Duodenal mucosa (tissue), 2 donors: ENCODE data around the gene FANCB.

ENCODE experiments used
- H3K27ac ChIP-seq: one replicate; pipeline ENCODE4 v1.7.0; 2013; ENCODE audit warnings: low read depth, low read length
- H3K27me3 ChIP-seq, 2 donors: one replicate each; pipeline ENCODE4 v1.7.0; 2013; ENCODE audit warnings: low read length in 2 of 2, control low read depth in 1 of 2; ENCODE audit not compliant: insufficient read depth in 2 of 2, control insufficient read depth in 1 of 2
- H3K36me3 ChIP-seq, 2 donors: one replicate each; pipeline ENCODE4 v1.7.0; 2013; ENCODE audit warnings: low read length in 2 of 2, control low read depth in 1 of 2; ENCODE audit not compliant: insufficient read depth in 2 of 2, control insufficient read depth in 1 of 2
- H3K4me1 ChIP-seq, 2 donors: one replicate each; pipeline ENCODE4 v1.7.0; 2013; ENCODE audit warnings: low read length in 2 of 2, control low read depth in 1 of 2; ENCODE audit not compliant: insufficient read depth in 2 of 2, control insufficient read depth in 1 of 2
- H3K4me3 ChIP-seq, 2 donors: one replicate each; pipeline ENCODE4 v1.7.0; 2013; ENCODE audit warnings: low read length in 2 of 2, low read depth in 1 of 2
- H3K9ac ChIP-seq, 2 donors: one replicate each; pipeline ENCODE4 v1.7.0; 2013; ENCODE audit warnings: low read length in 2 of 2, low read depth in 1 of 2
- H3K9me3 ChIP-seq, 2 donors: one replicate each; pipeline ENCODE4 v1.7.0; 2013; ENCODE audit warnings: low read length in 2 of 2, control low read depth in 1 of 2; ENCODE audit not compliant: control insufficient read depth in 1 of 2

Gene FANCB

DNA sequence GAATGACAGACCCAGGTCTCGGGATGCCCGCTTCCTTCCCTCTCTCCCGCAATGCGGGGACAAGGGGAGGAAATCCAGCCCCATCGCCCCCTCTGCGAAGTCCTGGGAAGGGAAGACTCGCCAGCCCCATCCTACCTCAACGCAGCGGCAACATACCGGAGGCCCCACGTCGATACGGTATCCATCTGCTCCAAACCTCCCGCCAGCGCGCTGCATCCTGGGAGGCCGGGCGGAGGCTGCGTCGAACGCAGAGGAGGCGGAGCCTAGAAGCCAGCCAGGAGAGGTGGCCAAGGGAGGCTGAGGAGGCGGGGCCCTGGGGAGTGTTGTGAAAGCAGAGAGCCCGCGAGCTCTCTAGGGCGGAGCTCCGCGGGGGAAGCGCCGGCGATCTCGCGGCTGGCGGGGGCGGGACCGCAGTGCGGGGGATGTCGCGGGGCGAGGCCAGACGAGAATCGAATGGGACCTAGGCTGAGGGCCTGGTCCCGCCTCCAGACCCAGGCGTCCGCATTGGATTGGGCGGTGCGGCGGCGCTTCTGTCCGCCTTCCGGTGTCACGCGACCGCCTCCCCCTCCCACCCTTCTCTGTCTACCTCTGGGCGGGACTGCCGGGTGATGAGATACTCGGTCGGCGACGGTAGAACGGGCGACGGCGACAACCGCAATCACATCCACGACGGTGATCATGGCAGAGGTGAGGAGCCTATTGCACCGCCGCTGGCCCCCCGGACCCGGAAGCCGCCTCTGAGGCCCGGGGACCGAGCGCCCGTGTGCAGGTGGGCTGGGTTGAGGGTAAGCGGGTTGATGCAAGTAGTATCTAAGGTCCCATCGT, at the start of gene FANCB, which contains the start of gene MOSPD2:
Gene FANCB, minus strand, starts transcription at position 219 of the 825 bp plus-strand sequence. CDS start 7,559 bp downstream, outside the sequence.
Gene MOSPD2, plus strand, starts transcription at position 571 of the 825 bp plus-strand sequence. Its CDS starts 108 bp downstream, at position 679.
- peak within 1 kb of the TSS; percentile 32 for H3K27ac ChIP-seq
- no peaks in the 10 kb centered on the region for H3K27me3 ChIP-seq
- H3K4me3 ChIP-seq, result peak within 1 kb of the TSS; percentile 87 to 89
- H3K9me3 ChIP-seq, result no peaks in the 10 kb centered on the region
- H3K4me1 ChIP-seq, result peaks cover 0 to 7% of the 10 kb centered on the region in 2 donors
- no peaks in the 10 kb centered on the region for H3K36me3 ChIP-seq
- H3K9ac ChIP-seq, result peak within 1 kb of the TSS; percentile 81 to 87

DNA sequence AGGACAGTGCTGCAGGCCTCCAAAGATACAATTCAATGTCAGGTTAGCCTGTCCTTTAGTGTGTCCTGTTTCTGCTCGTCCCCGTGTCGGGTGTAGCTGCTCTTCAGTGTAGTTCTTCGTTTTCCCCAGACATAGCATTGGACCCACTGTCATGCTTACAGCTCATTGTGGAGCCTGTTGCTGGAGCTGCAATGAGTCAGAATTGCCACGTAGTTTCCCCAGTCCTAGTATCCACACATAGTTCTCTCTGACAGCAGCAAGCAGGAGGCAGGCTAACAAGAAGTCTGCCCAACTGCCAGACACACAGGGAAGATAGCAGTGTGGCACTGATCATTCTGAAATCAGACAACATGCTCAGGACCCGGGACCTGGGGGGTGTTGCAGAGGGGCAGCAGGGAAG, 49.6 kb upstream of the FANCB start:
- Histone ChIP-seq H3K27ac (no peak overlapping the region), H3K36me3 (peaks cover 4 to 8% of the 10 kb centered on the region in 2 donors), H3K4me3 (no peak overlapping the region), H3K4me1 (no peaks in the 10 kb centered on the region), H3K9me3 (no peaks in the 10 kb centered on the region), H3K9ac (no peak overlapping the region), H3K27me3 (no peaks in the 10 kb centered on the region)

DNA sequence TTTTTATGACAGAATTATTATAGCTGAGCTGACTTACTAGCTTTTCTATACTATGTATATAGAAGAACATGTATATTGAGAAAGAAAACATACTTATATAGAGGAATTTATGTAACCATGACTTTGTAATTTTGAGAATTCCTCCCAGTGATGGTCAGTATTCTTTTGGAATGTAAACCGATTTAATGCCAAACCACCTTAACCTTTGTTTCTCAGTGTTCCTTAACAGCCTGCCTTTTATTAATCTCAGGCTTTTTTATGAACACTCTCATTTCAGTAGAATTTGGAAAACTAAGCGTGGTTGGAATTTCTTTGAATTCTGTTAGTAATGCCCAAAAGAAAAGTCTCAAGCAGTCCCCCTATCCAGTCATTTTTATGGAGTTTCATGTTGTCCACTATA, 47.3 kb upstream of the FANCB start:
- no peak overlapping the region for H3K27ac ChIP-seq
- H3K4me3 ChIP-seq, result no peak overlapping the region
- H3K36me3 ChIP-seq, result peaks cover 10 to 25% of the 10 kb centered on the region in 2 donors
- no peaks in the 10 kb centered on the region for H3K4me1 ChIP-seq
- H3K9ac ChIP-seq, result no peak overlapping the region
- H3K27me3 ChIP-seq, result no peaks in the 10 kb centered on the region
- no peaks in the 10 kb centered on the region for H3K9me3 ChIP-seq

DNA sequence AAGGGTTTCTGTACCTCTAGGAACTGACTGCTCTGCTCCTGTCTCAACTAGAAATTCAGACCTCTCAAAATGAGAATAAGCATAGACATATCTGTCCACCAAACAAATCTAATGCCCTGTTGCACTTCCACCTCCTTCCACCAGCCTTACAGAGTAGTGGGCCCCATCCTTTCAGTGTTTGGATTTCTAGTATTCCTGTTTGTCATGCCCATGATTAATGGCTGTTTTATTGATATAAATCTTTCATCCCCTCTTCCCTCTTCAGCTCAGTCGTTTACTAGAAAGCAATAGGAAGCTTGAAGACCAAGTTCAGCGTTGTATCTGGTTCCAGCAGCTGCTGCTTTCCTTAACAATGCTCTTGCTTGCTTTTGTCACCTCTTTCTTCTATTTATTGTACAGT, 46.5 kb upstream of the FANCB start:
- Histone ChIP-seq H3K9me3 (no peaks in the 10 kb centered on the region), H3K27me3 (no peaks in the 10 kb centered on the region), H3K36me3 (peaks cover 10 to 25% of the 10 kb centered on the region in 2 donors), H3K9ac (no peak overlapping the region), H3K4me1 (no peaks in the 10 kb centered on the region), H3K4me3 (no peak overlapping the region), H3K27ac (no peak overlapping the region)

DNA sequence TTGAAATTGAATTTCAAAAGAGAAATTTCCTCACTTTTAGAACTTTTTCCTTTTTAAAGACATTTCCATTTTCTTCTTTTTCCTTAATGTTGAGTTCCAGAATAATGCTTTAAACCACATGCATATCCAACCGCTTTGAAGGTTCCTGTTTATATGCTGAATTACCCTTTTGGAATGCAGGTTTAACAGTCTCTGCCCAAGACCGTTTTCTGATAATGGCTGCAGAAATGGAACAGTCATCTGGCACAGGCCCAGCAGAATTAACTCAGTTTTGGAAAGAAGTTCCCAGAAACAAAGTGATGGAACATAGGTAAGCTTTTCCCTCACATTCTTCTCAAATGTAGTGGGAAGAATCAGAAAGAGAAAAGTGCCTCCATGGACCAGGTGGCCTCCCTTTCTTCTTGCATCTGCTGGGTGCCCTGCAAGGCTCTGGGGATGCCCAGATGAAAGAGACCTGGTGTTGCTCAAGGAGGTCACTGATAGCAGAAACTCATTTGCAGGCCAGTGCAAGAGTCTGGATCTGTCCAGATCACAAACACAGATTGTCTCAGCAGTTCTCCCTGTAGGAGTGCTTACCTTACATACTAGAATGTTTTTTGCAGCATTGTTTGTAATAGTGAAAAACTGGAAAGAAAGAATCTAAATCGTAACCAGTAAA, 43.3 kb upstream of the FANCB start:
- Histone ChIP-seq H3K9me3 (no peaks in the 10 kb centered on the region), H3K4me3 (no peak overlapping the region), H3K9ac (no peak overlapping the region), H3K4me1 (no peaks in the 10 kb centered on the region), H3K27me3 (no peaks in the 10 kb centered on the region), H3K27ac (no peak overlapping the region), H3K36me3 (peaks cover 10 to 34% of the 10 kb centered on the region in 2 donors)

DNA sequence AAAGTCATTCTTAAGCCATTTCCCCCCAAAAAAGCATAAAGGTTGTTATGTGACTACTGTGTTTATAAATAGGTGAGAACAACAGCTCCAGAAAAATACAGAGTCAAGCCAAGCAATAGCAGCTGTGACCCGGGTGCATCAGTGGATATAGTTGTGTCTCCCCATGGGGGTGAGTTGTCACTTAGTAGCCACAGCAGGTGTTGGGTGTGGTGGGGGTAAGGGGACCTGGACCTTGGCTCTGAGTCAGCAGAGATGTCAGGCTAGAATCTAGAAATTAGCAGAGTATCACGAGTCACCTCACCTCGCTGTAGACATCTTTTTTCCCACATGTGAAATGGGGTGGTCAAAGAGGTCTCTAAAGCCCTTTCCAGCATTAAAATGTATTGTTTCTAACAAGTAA, 42.7 kb upstream of the FANCB start:
- H3K27me3 ChIP-seq, result no peaks in the 10 kb centered on the region
- no peak overlapping the region for H3K27ac ChIP-seq
- H3K9me3 ChIP-seq, result no peaks in the 10 kb centered on the region
- H3K4me3 ChIP-seq, result no peak overlapping the region
- H3K36me3 ChIP-seq, result peaks cover 10 to 34% of the 10 kb centered on the region in 2 donors
- H3K4me1 ChIP-seq, result no peaks in the 10 kb centered on the region
- H3K9ac ChIP-seq, result no peak overlapping the region

DNA sequence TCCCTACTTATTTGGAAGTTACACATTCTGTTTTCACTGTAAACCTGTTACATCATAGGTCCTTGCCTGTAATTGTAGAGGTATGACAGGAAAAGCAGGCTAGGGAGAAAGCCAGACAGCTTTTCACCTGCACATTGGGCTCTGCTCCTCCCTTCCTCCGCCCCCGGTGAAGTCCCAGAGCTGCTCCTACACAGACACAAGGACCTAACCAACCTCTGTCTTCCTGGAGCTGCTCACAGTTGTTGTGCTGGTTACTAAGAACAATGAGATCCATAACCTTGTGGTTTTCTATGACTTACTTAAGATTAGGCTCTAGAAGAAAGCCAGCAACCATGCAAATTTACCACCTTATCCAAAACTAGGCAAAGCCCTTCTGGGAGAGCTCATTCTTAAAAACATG, 40.4 kb upstream of the FANCB start:
- H3K27me3 ChIP-seq, result no peaks in the 10 kb centered on the region
- H3K36me3 ChIP-seq, result peaks cover 9 to 26% of the 10 kb centered on the region in 2 donors
- H3K9me3 ChIP-seq, result no peaks in the 10 kb centered on the region
- H3K9ac ChIP-seq, result no peak overlapping the region
- no peak overlapping the region for H3K27ac ChIP-seq
- H3K4me3 ChIP-seq, result no peak overlapping the region
- no peaks in the 10 kb centered on the region for H3K4me1 ChIP-seq

DNA sequence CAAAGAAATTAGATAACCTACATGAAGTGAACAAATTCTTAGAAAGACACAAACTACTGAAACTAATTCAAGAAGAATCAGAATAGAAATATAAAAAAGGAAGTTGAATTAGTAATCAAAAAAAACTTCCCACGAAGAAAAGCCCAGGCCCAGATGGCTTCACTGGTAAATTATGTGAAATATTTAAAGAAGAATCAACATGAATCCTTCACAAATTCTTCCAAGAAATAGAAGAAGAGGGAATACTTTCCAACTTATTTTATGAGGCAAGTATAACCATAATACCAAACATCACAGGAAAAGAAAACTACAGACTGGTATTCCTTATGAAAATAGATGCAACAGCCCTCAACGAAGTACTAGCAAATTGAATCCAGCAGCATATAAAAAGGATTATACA, 31.0 kb upstream of the FANCB start:
- Histone ChIP-seq H3K27ac (no peak overlapping the region), H3K4me1 (no peaks in the 10 kb centered on the region), H3K36me3 (peaks cover 0 to 6% of the 10 kb centered on the region in 2 donors), H3K27me3 (no peaks in the 10 kb centered on the region), H3K9me3 (no peaks in the 10 kb centered on the region), H3K9ac (no peak overlapping the region), H3K4me3 (no peak overlapping the region)

DNA sequence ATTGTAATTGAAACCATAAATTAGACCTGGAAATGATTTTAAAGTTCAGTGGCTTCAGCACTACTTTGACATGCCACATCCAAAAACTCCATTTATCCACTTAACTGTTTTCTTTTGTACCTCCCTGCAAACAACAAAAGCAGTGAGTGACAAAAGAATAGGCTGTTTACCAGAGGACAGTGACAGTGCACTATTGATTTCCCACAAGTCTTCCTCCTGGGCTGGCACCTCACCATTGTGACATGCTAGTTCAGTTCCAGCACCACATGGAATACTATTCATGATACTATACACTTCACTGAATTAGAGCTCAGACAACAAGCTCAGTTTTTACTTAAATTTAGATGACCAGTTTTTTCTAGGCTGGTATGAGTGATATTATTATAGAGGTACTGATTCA, 29.7 kb upstream of the FANCB start:
- Histone ChIP-seq H3K27ac (no peak overlapping the region), H3K4me1 (no peaks in the 10 kb centered on the region), H3K9ac (no peak overlapping the region), H3K27me3 (no peaks in the 10 kb centered on the region), H3K36me3 (peaks cover 0 to 6% of the 10 kb centered on the region in 2 donors), H3K9me3 (no peaks in the 10 kb centered on the region), H3K4me3 (no peak overlapping the region)

DNA sequence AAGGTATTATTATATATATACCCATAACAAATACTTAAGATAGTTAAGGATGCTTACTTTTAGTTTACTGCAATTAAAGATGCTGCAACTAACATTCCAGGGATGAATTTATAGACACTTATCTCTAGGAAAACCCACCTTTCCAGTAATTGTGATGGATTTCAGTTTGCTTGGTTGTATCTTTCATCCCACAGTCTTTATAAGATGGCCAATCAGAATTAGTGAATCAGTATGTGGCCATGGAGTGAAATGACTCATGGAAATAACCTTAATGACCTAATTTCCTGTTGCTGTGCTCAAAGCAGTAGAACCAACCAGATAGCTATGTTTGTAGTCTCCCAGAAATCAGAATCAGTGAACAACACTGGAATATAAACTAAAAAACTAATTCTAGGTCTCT, 26.7 kb upstream of the FANCB start:
- H3K9me3 ChIP-seq, result no peaks in the 10 kb centered on the region
- no peaks in the 10 kb centered on the region for H3K27me3 ChIP-seq
- no peak overlapping the region for H3K4me3 ChIP-seq
- H3K27ac ChIP-seq, result no peak overlapping the region
- no peaks in the 10 kb centered on the region for H3K4me1 ChIP-seq
- H3K36me3 ChIP-seq, result peaks cover 0 to 5% of the 10 kb centered on the region in 2 donors
- no peak overlapping the region for H3K9ac ChIP-seq
